Activated CD8-positive, alpha-beta memory T cell treated with anti-CD3 and anti-CD28 coated beads for 48 hours (primary cell): ENCODE measurements around the gene ADAMTS3.
"Not testable (repeated sequence)": the region's sequence is repeated elsewhere in the genome, so short reads cannot be mapped to it uniquely, and the experiment has no call there.

Source experiments
- DNase-seq, 3 experiments: peaks; one replicate each; pipeline ENCODE4 v3.0.0-alpha.2; 2020; ENCODE audit warnings: low read depth in 2 of 3, low spot score in 2 of 3

Gene ADAMTS3

GRCh38 chr4:72553540-72554337, 15.3 kb downstream of the ADAMTS3 start:
- no peak for DNase-seq

- DNase-seq = no peak
Measured at GRCh38 chr4:72552447-72552846, 16.6 kb downstream of the ADAMTS3 start.

GRCh38 chr4:72546456-72546855, 22.6 kb downstream of the ADAMTS3 start:
- no peak for DNase-seq

- DNase-seq = not testable (repeated sequence)
Measured at GRCh38 chr4:72540694-72541093, 28.3 kb downstream of the ADAMTS3 start.

GRCh38 chr4:72538006-72538405, 31.0 kb downstream of the ADAMTS3 start:
- DNase-seq = no peak

- DNase-seq = no peak
Measured at GRCh38 chr4:72536443-72536842, 32.6 kb downstream of the ADAMTS3 start.

- no peak for DNase-seq
Measured at GRCh38 chr4:72531768-72532290, 37.2 kb downstream of the ADAMTS3 start.

- DNase-seq = no peak
Measured at GRCh38 chr4:72531322-72531721, 37.7 kb downstream of the ADAMTS3 start.

- no peak for DNase-seq
Measured at GRCh38 chr4:72529148-72529822, 39.7 kb downstream of the ADAMTS3 start.

GRCh38 chr4:72527038-72527646, 41.9 kb downstream of the ADAMTS3 start:
- DNase-seq = no peak

- DNase-seq = no peak
Measured at GRCh38 chr4:72525938-72526337, 43.1 kb downstream of the ADAMTS3 start.

- DNase-seq = no peak
Measured at GRCh38 chr4:72522440-72522839, 46.6 kb downstream of the ADAMTS3 start.

GRCh38 chr4:72513227-72513626, 55.8 kb downstream of the ADAMTS3 start:
- no peak for DNase-seq

GRCh38 chr4:72507860-72508419, 61.1 kb downstream of the ADAMTS3 start:
- no peak for DNase-seq

- no peak for DNase-seq
Measured at GRCh38 chr4:72507167-72507566, 61.9 kb downstream of the ADAMTS3 start.

- no peak for DNase-seq
Measured at GRCh38 chr4:72505314-72505744, 63.7 kb downstream of the ADAMTS3 start.

GRCh38 chr4:72500214-72500613, 68.8 kb downstream of the ADAMTS3 start:
- DNase-seq = no peak

- no peak for DNase-seq
Measured at GRCh38 chr4:72496119-72496518, 72.9 kb downstream of the ADAMTS3 start.

GRCh38 chr4:72494156-72494555, 74.9 kb downstream of the ADAMTS3 start:
- DNase-seq = no peak

- no peak for DNase-seq
Measured at GRCh38 chr4:72489267-72489666, 79.8 kb downstream of the ADAMTS3 start.

GRCh38 chr4:72486991-72487390, 82.0 kb downstream of the ADAMTS3 start:
- no peak for DNase-seq

- no peak for DNase-seq
Measured at GRCh38 chr4:72484981-72485380, 84.0 kb downstream of the ADAMTS3 start.
